Osteoblast (primary cell): ENCODE data around the gene MORN4. TPM values are rescaled to one million over a fixed set of nuclear protein-coding genes. Genes with fewer than 3 reads are reported as not detected.

Source experiments
- DNase-seq: peaks from one replicate; pipeline ENCODE4 v3.0.0; 2011; ENCODE audit warnings: low spot score, mixed read lengths; ENCODE audit not compliant: insufficient read length; ENCODE audit errors: missing footprints
- H2AFZ ChIP-seq: 2 replicates; pipeline ENCODE4 v1.6.0; 2011; ENCODE audit warnings: mild to moderate bottlenecking, low read length
- H3K27ac ChIP-seq: 2 replicates; pipeline ENCODE4 v1.5.1; 2011; ENCODE audit warnings: mild to moderate bottlenecking, low read depth, low read length, moderate library complexity
- H3K27me3 ChIP-seq: 2 replicates; pipeline ENCODE4 v1.6.0; 2012; ENCODE audit warnings: mild to moderate bottlenecking, control low read depth, inconsistent platforms, low read length, moderate library complexity; ENCODE audit not compliant: insufficient read depth
- H3K36me3 ChIP-seq: 2 replicates; pipeline ENCODE4 v1.5.1; 2011; ENCODE audit warnings: mild to moderate bottlenecking, low read length, control low read depth, moderate library complexity; ENCODE audit not compliant: insufficient read depth
- H3K4me1 ChIP-seq: 2 replicates; pipeline ENCODE4 v1.5.1; 2011; ENCODE audit warnings: mild to moderate bottlenecking, low read length, control low read depth, moderate library complexity; ENCODE audit not compliant: insufficient read depth
- H3K4me2 ChIP-seq: 2 replicates; pipeline ENCODE4 v1.6.0; 2011; ENCODE audit warnings: mild to moderate bottlenecking, low read length; ENCODE audit not compliant: insufficient read depth
- H3K4me3 ChIP-seq: fragments of 200-600 bp; sonication (generic); 3 replicates; pipeline ENCODE4 v1.5.1; 2012; ENCODE audit warnings: mild to moderate bottlenecking, low read length, inconsistent platforms; ENCODE audit not compliant: insufficient read depth
- H3K79me2 ChIP-seq: 2 replicates; pipeline ENCODE4 v1.6.0; 2012; ENCODE audit warnings: mild to moderate bottlenecking, low read length, control low read depth, inconsistent platforms; ENCODE audit not compliant: insufficient read depth
- H3K9me3 ChIP-seq: 2 replicates; pipeline ENCODE4 v1.5.1; 2011; ENCODE audit warnings: low read depth, low read length, control low read depth
- H4K20me1 ChIP-seq: 2 replicates; pipeline ENCODE4 v1.6.0; 2012; ENCODE audit warnings: mild to moderate bottlenecking, low read length, control low read depth; ENCODE audit not compliant: insufficient read depth
- CTCF ChIP-seq: IDR thresholded peaks from 2 replicates; pipeline ENCODE4 v1.5.1; 2011; ENCODE audit warnings: mild to moderate bottlenecking, low read depth, low read length, moderate library complexity; ENCODE audit errors: extremely low read depth
- total RNA-seq: library from RNA; depleted of rRNA; stranded (reverse); fragments of >200 nt; gene quantifications from 2 replicates; pipeline ENCODE4 v1.2.3, GENCODE V29; 2012

MORN4 gene
- total RNA-seq, 1 donor: 4.0 TPM

DNA sequence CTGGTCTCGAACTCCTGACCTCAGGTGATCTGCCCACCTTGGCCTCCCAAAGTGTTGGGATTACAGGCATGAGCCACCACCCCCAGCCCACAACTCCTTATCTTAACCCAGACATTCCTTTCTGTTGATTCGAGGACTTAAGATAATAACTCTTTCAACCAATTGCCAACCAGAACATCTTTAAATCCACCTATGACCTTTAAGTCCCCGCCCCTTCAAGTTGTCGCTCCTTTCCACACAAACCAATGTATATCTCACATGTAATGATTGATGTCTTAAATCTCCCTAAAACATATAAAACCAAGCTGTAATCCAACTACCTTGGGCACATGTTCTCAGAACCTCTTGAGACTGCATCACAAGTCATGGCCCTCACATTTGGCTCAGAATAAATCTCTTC lies 68.5 kb downstream of the MORN4 start:
- Histone ChIP-seq H3K4me3 (no peak overlapping the region), H4K20me1 (no peaks in the 10 kb centered on the region), H2AFZ (no peak overlapping the region), H3K4me2 (no peak overlapping the region), H3K36me3 (peaks cover 9% of the 10 kb centered on the region), H3K9me3 (no peaks in the 10 kb centered on the region), H3K27me3 (no peaks in the 10 kb centered on the region), H3K27ac (no peak overlapping the region), H3K79me2 (peaks cover 8% of the 10 kb centered on the region), H3K4me1 (peaks cover 3% of the 10 kb centered on the region)
- no peak for TF ChIP-seq CTCF
- no peak for DNase-seq

Other genes starting within 250 kb of the MORN4 start
- gene RRP12, start 232.2 kb downstream of the MORN4 start, total RNA-seq: 15.0 and 15.9 TPM in 2 replicates
- gene PGAM1, start 207.3 kb downstream of the MORN4 start, total RNA-seq: 256 and 330 TPM in 2 replicates
- 40.2 and 47.4 TPM in 2 replicates for gene EXOSC1, start 187.5 kb downstream of the MORN4 start, total RNA-seq
- 39.8 and 45.1 TPM in 2 replicates for gene ZDHHC16, start 187.3 kb downstream of the MORN4 start, total RNA-seq
- 60.4 and 63.0 TPM in 2 replicates for gene MMS19, start 135.1 kb downstream of the MORN4 start, total RNA-seq
- gene UBTD1, start 134.6 kb downstream of the MORN4 start, total RNA-seq: 29.0 and 32.7 TPM in 2 replicates
- 0.29 and 0.72 TPM in 2 replicates for gene ANKRD2, start 60.7 kb downstream of the MORN4 start, total RNA-seq
- gene HOGA1, start 49.1 kb downstream of the MORN4 start, total RNA-seq: 1.4 and 2.7 TPM in 2 replicates
- 0.29 and 0.36 TPM in 2 replicates for gene C10orf62, start 43.8 kb downstream of the MORN4 start, total RNA-seq
- gene PI4K2A, start 7.2 kb upstream of the MORN4 start, total RNA-seq: 23.5 and 28.9 TPM in 2 replicates
- 101 and 105 TPM in 2 replicates for gene AVPI1, start 53.7 kb upstream of the MORN4 start, total RNA-seq
- 56.6 and 57.5 TPM in 2 replicates for gene MARVELD1, start 80.2 kb upstream of the MORN4 start, total RNA-seq
- 16.5 and 19.9 TPM in 2 replicates for gene ZFYVE27, start 103.6 kb upstream of the MORN4 start, total RNA-seq
- gene SFRP5, start 138.5 kb upstream of the MORN4 start, total RNA-seq: not detected in 2 replicates
- under 0.01 TPM in 1 of 2 replicates, not detected in the other for gene GOLGA7B, start 216.3 kb upstream of the MORN4 start, total RNA-seq